CD4-positive, alpha-beta T cell (primary cell): ENCODE data around the gene NOTCH1. TPM values are rescaled to one million over a fixed set of nuclear protein-coding genes. Genes with fewer than 3 reads are reported as not detected.

Source experiments
- ATAC-seq: fragments of 200-7000 bp; cut with Tn5 transposase; one replicate; pipeline ENCODE4 v1.10.0; 2022; ENCODE audit warnings: mild to moderate bottlenecking; ENCODE audit not compliant: poor library complexity
- CTCF ChIA-PET: fragments of 350-600 bp; sonication (Branson Sonifier 250); formaldehyde crosslinking; loops from one replicate; lab custom pipeline; 2021; ENCODE audit warnings: antibody characterized with exemption, inconsistent platforms; lab: Charles Lee
- POLR2A ChIA-PET: fragments of 350-600 bp; sonication (Branson Sonifier 250); formaldehyde crosslinking; loops from one replicate; lab custom pipeline; 2021; ENCODE audit warnings: antibody characterized with exemption, inconsistent platforms; lab: Charles Lee
- DNase-seq, 14 experiments: peaks; one replicate each; pipeline ENCODE4 v3.0.0-alpha.2; 2013 to 2020; ENCODE audit warnings: mixed read lengths in 2 of 14
- H3K27ac ChIP-seq, 2 donors: one replicate each; pipeline versions ENCODE4 v1.5.1 to v1.7.0; 2013; ENCODE audit warnings: low read length in 2 of 2, low read depth in 1 of 2, mild to moderate bottlenecking in 1 of 2
- H3K27me3 ChIP-seq, 2 experiments: 1 replicate in 1 of 2; 2 replicates in 1 of 2; pipeline versions ENCODE4 v1.6.1 to v1.7.0; 2013; ENCODE audit warnings: low read length in 2 of 2, control low read depth in 1 of 2, mild to moderate bottlenecking in 1 of 2, moderate library complexity in 1 of 2; ENCODE audit not compliant: insufficient read depth in 2 of 2, control insufficient read depth in 1 of 2
- H3K36me3 ChIP-seq: one replicate; pipeline ENCODE4 v1.6.1; 2013; ENCODE audit warnings: low read length, control low read depth; ENCODE audit not compliant: insufficient read depth
- H3K4me1 ChIP-seq: one replicate; pipeline ENCODE4 v1.6.1; 2013; ENCODE audit warnings: low read length, control low read depth; ENCODE audit not compliant: insufficient read depth
- H3K4me3 ChIP-seq: one replicate; pipeline ENCODE4 v1.5.1; 2013; ENCODE audit warnings: mild to moderate bottlenecking, low read length, moderate library complexity
- H3K9me3 ChIP-seq, 2 experiments: 1 replicate in 1 of 2; 2 replicates in 1 of 2; pipeline versions ENCODE4 v1.6.1 to v1.7.0; 2013; ENCODE audit warnings: low read length in 2 of 2, mild to moderate bottlenecking in 2 of 2, control low read depth in 1 of 2, moderate library complexity in 1 of 2; ENCODE audit not compliant: control insufficient read depth in 1 of 2, insufficient read depth in 1 of 2
- H3K27ac Mint-ChIP-seq: one replicate; pipeline ENCODE4 v1.8.0; 2020; ENCODE audit warnings: mixed read lengths
- H3K27me3 Mint-ChIP-seq: one replicate; pipeline ENCODE4 v1.8.0; 2021; ENCODE audit warnings: mixed read lengths
- H3K36me3 Mint-ChIP-seq: one replicate; pipeline ENCODE4 v1.8.0; 2021; ENCODE audit warnings: low read depth, mixed read lengths
- H3K4me1 Mint-ChIP-seq: one replicate; pipeline ENCODE4 v1.8.0; 2021; ENCODE audit warnings: low read depth, mixed read lengths
- H3K4me3 Mint-ChIP-seq: one replicate; pipeline ENCODE4 v1.8.0; 2020; ENCODE audit warnings: mild to moderate bottlenecking, mixed read lengths
- H3K9me3 Mint-ChIP-seq: one replicate; pipeline ENCODE4 v1.8.0; 2020; ENCODE audit warnings: mixed read lengths
- intact Hi-C, 2 experiments: fragments of 100-400 bp; cut with DNase I in 1 of 2; cut with micrococcal nuclease in 1 of 2; formaldehyde crosslinking; loops; one replicate each; pipeline versions ENCODE4 v1.15.1 to v1.9.0; 2023 to 2025; cut with DNase I, micrococcal nuclease
- total RNA-seq, 174 experiments: library from RNA in 2 of 174; stranded (reverse) in 2 of 174; gene quantifications; one replicate each; pipeline ENCODE4 v1.2.3 and lab custom pipeline; 2021 to 2026
- TF ChIP-seq, protein P1 (sequence below): fragments of 200-600 bp; IDR thresholded peaks from one replicate; pipeline ENCODE4 v1.8.0; 2022; ENCODE audit warnings: antibody characterized with exemption, mild to moderate bottlenecking

Gene NOTCH1
- total RNA-seq, 2 experiments from 2014 or later, result 30.8 to 34.2 TPM

DNA sequence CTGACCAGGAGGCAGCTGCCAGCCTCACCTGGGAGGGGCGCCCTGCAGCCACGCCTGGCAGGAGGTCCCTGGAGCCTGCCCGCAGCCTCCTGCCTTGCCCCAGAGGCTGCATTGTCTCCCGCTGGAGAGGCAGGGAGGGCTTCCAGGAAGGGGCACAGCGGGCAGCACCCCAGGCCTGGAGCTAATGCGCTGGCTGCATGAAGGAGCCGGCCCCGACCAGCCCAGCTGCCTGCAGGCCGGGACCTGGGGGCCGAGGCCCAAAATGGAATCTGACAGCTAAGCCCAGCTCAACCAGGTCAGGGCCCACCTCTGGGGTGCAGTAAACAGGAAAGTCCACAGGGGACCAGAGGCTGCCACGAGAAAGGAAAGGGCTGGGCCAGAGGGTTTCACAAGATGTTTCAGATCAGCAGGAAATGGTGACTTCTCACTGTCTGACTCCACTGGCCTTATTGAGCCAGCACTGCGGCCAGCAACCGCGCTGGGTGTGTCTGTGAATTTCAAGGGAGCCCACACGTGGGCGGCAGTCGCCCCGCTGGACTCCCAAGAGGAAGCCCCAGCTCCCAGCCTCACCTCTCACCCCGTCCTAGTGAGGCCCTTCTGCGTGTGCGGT, 18.6 kb upstream of the NOTCH1 start:
- Mint-ChIP-seq H3K27ac (no peak overlapping the region), H3K4me3 (no peak overlapping the region), H3K36me3 (no peaks in the 10 kb centered on the region), H3K4me1 (no peaks in the 10 kb centered on the region), H3K9me3 (no peaks in the 10 kb centered on the region), H3K27me3 (no peaks in the 10 kb centered on the region)
- H3K27me3 ChIP-seq, result no peaks in the 10 kb centered on the region
- intact Hi-C loops, result no loop called here
- POLR2A ChIA-PET, result no interaction called here
- H3K27ac ChIP-seq, result no peak overlapping the region
- no peak overlapping the region for H3K4me3 ChIP-seq
- H3K9me3 ChIP-seq, result peaks cover 2 to 14% of the 10 kb centered on the region in 2 experiments
- CTCF ChIA-PET, result no interaction called here
- peak in 2 of 14 experiments; percentile 65 to 74 for DNase-seq
- TF ChIP-seq, protein P1, sequence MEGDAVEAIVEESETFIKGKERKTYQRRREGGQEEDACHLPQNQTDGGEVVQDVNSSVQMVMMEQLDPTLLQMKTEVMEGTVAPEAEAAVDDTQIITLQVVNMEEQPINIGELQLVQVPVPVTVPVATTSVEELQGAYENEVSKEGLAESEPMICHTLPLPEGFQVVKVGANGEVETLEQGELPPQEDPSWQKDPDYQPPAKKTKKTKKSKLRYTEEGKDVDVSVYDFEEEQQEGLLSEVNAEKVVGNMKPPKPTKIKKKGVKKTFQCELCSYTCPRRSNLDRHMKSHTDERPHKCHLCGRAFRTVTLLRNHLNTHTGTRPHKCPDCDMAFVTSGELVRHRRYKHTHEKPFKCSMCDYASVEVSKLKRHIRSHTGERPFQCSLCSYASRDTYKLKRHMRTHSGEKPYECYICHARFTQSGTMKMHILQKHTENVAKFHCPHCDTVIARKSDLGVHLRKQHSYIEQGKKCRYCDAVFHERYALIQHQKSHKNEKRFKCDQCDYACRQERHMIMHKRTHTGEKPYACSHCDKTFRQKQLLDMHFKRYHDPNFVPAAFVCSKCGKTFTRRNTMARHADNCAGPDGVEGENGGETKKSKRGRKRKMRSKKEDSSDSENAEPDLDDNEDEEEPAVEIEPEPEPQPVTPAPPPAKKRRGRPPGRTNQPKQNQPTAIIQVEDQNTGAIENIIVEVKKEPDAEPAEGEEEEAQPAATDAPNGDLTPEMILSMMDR, result no peak
- H3K4me1 ChIP-seq, result peaks cover 14% of the 10 kb centered on the region
- ATAC-seq, result no peak
- H3K36me3 ChIP-seq, result no peaks in the 10 kb centered on the region

DNA sequence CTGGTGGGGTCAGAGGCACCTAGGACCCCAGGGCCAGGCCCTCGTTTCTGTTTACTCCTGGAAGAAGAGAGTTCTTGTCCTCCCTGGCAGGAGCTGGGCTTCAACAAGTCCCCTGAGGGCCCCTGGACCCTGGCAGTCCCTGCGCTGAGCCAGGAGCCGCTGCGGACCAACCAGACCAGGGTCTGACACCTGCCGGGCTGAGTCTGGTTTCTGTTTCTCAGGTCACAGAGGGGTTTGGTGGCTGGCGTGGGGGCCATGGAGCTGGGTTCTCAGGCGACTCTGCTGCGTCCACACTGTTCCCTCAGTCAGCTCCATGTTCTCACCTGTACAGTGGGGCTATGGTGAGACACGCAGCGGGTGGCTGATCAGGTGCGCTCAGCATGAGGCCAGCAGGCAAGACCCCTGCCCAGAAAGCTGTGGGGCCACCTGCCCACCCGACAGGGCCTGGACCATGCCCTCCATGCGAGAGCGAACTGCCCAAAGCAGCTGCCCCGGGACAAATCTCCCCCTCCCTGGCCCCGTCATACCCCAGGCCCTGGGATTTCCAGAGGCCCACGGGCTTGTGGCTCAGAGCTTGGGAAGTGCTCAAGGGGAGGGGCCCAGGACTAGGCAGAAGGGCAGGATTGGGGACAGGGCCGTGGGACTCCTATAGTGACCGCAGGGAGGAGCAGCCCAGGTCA, 17.9 kb upstream of the NOTCH1 start:
- H3K4me3 Mint-ChIP-seq, result no peak overlapping the region
- H3K4me1 ChIP-seq, result peaks cover 14% of the 10 kb centered on the region
- H3K27ac ChIP-seq, result no peak overlapping the region
- H3K36me3 Mint-ChIP-seq, result no peaks in the 10 kb centered on the region
- H3K9me3 ChIP-seq, result peaks cover 4 to 17% of the 10 kb centered on the region in 2 experiments
- H3K27me3 Mint-ChIP-seq, result no peaks in the 10 kb centered on the region
- TF ChIP-seq, protein P1, result no peak
- H3K4me1 Mint-ChIP-seq, result no peaks in the 10 kb centered on the region
- no peak overlapping the region for H3K4me3 ChIP-seq
- POLR2A ChIA-PET, result interaction anchor here (1.0 kb wide), 1 partner anchor 33 kb away, joined by 3 read pairs; no protein-coding TSS in a partner anchor
- DNase-seq (peak in 1 of 14 experiments; percentile 47), ATAC-seq (no peak)
- H3K9me3 Mint-ChIP-seq, result no peaks in the 10 kb centered on the region
- H3K27me3 ChIP-seq, result no peaks in the 10 kb centered on the region
- CTCF ChIA-PET, result no interaction called here
- H3K36me3 ChIP-seq, result no peaks in the 10 kb centered on the region
- intact Hi-C loops, result no loop called here
- no peak overlapping the region for H3K27ac Mint-ChIP-seq

DNA sequence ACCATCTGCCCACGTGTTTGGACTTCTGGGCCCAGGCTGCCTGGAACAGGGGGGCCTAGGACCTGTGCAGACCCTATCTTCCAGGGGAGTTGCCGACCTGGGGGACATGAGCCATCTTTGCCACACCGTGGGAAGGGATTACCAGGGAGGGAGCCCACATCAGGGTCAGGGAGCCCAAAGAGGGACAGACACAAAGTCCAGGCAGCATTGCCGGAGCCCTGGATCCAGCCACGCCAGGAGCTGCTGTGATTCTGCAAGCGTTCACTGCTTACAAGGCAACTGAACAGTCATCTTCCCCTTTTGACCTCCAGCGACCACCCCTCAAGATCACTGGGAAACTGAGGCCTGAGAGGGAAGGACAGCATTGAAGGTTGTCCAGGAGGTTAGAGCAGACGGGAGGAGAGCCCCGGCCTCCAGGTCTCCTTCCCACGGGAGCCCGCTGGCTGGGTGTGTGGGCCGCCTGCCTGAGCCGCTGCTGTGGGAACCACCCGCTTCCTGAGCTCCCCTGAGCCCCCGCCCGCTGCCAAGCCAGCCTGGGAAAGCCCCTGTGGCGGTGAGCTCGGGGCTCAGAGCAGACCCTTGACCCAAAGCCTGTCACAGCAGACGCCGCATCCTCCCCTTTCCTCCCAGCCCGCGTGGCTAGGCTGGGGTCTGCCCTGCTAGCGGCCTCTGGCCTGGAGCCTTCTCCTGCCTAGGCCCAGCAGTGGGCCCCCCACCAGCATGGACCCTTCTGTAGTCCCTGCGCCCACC, 17.1 kb upstream of the NOTCH1 start:
- CTCF ChIA-PET, result no interaction called here
- H3K4me1 Mint-ChIP-seq, result no peaks in the 10 kb centered on the region
- peaks cover 14% of the 10 kb centered on the region for H3K4me1 ChIP-seq
- H3K36me3 ChIP-seq, result no peaks in the 10 kb centered on the region
- H3K4me3 Mint-ChIP-seq, result no peak overlapping the region
- no peak for ATAC-seq
- H3K36me3 Mint-ChIP-seq, result no peaks in the 10 kb centered on the region
- intact Hi-C loops, result no loop called here
- POLR2A ChIA-PET, result interaction anchor here (1.0 kb wide), 1 partner anchor 33 kb away, joined by 3 read pairs; no protein-coding TSS in a partner anchor
- H3K27me3 ChIP-seq, result no peaks in the 10 kb centered on the region
- no peak overlapping the region for H3K27ac ChIP-seq
- no peak for DNase-seq
- H3K4me3 ChIP-seq, result no peak overlapping the region
- TF ChIP-seq, protein P1, result no peak
- no peaks in the 10 kb centered on the region for H3K9me3 Mint-ChIP-seq
- H3K27ac Mint-ChIP-seq, result no peak overlapping the region
- peaks cover 4 to 17% of the 10 kb centered on the region in 2 experiments for H3K9me3 ChIP-seq
- no peaks in the 10 kb centered on the region for H3K27me3 Mint-ChIP-seq
